ENCODE data around the gene SNX13. TPM values are rescaled to one million over a fixed set of nuclear protein-coding genes. Genes with fewer than 3 reads are reported as not detected.
A peak's percentile ranks its signal among the peaks of the same experiment; 100 is the strongest.

SNX13 gene
- 10 to 100 TPM; 17.1 to 22.5 (median 21.0) TPM for total RNA-seq
- long read RNA-seq, full-length matches to known transcripts: 1 of 2 reads
- long read RNA-seq, partial matches to known transcripts: 1 of 2 reads
- long read RNA-seq, other reads (novel, unspliced or antisense): 0 of 2 reads

GRCh38 chr7:17940302-17940883, at the start of gene SNX13:
TSS of gene SNX13 (minus strand) at chr7:17940494. CDS start at chr7:17940295, 199 bp downstream.
- peak; percentile 95 to 96 (median 95) for DNase-seq
- peak within 1 kb of the TSS; percentile 79 to 86 (median 82) for H3K4me3 ChIP-seq
- WGBS (ENCODE audit: insufficient coverage, low coverage, low lambda C conversion rate, missing lambda C conversion rate): 0% methylated on average over 13 of the region's 66 CpGs
- intact Hi-C loops (cut with DNase I): no loop called here
- H3K27me3 ChIP-seq: no peaks in the 10 kb centered on the region
- no peaks in the 10 kb centered on the region for H3K36me3 ChIP-seq
- H3K9me3 ChIP-seq: no peaks in the 10 kb centered on the region
- H3K4me1 ChIP-seq: peaks cover 0 to 14% (median 7%) of the 10 kb centered on the region in 4 donors
- peak within 1 kb of the TSS; percentile 95 to 98 (median 95) for H3K27ac ChIP-seq
- peak; percentile 73 for TF ChIP-seq POLR2A (IDR thresholded peaks at IDR 0.05)
- TF ChIP-seq CTCF (IDR thresholded peaks at IDR 0.05): peak; percentile 14 to 45 (median 30)
- peak; percentile 92 to 98 (median 94) for ATAC-seq

GRCh38 chr7:17989546-17989945, 49.3 kb upstream of the SNX13 start:
- no peak for TF ChIP-seq POLR2A (IDR thresholded peaks at IDR 0.05)
- no peak for TF ChIP-seq CTCF (IDR thresholded peaks at IDR 0.05)
- no peak for DNase-seq
- Histone ChIP-seq H3K9me3 (no peaks in the 10 kb centered on the region), H3K4me3 (no peak overlapping the region), H3K27ac (no peak overlapping the region), H3K27me3 (no peaks in the 10 kb centered on the region), H3K4me1 (no peaks in the 10 kb centered on the region), H3K36me3 (no peaks in the 10 kb centered on the region)
- 54% methylated on average over 2 of the region's 5 CpGs for WGBS (ENCODE audit: insufficient coverage, low coverage, low lambda C conversion rate, missing lambda C conversion rate)
- intact Hi-C loops (cut with DNase I): no loop called here
- ATAC-seq: no peak

GRCh38 chr7:17988858-17989257, 48.6 kb upstream of the SNX13 start:
- TF ChIP-seq CTCF (IDR thresholded peaks at IDR 0.05) (no peak), POLR2A (IDR thresholded peaks at IDR 0.05) (no peak)
- no peak overlapping the region for H3K4me3 ChIP-seq
- H3K27me3 ChIP-seq: no peaks in the 10 kb centered on the region
- H3K27ac ChIP-seq: no peak overlapping the region
- intact Hi-C loops (cut with DNase I): no loop called here
- DNase-seq (no peak), ATAC-seq (no peak)
- 78% methylated on average over 5 of the region's 6 CpGs for WGBS (ENCODE audit: insufficient coverage, low coverage, low lambda C conversion rate, missing lambda C conversion rate)
- no peaks in the 10 kb centered on the region for H3K9me3 ChIP-seq
- no peaks in the 10 kb centered on the region for H3K36me3 ChIP-seq
- no peaks in the 10 kb centered on the region for H3K4me1 ChIP-seq

GRCh38 chr7:17988141-17988540, 47.8 kb upstream of the SNX13 start:
- H3K27me3 ChIP-seq: no peaks in the 10 kb centered on the region
- DNase-seq: no peak
- H3K27ac ChIP-seq: no peak overlapping the region
- ATAC-seq: no peak
- no peak for TF ChIP-seq POLR2A (IDR thresholded peaks at IDR 0.05)
- no peak for TF ChIP-seq CTCF (IDR thresholded peaks at IDR 0.05)
- no peaks in the 10 kb centered on the region for H3K4me1 ChIP-seq
- intact Hi-C loops (cut with DNase I): no loop called here
- H3K4me3 ChIP-seq: no peak overlapping the region
- H3K9me3 ChIP-seq: no peaks in the 10 kb centered on the region
- no peaks in the 10 kb centered on the region for H3K36me3 ChIP-seq
- WGBS (ENCODE audit: insufficient coverage, low coverage, low lambda C conversion rate, missing lambda C conversion rate): 67% methylated on average over 5 of the region's 6 CpGs
